NCI-H526 (cell line): Measurements from ENCODE around the gene C19orf81.
A peak's percentile ranks its signal among the peaks of the same experiment; 100 is the strongest.

Source experiments
- DNase-seq, 2 experiments: peaks; one replicate each; lab custom pipeline; 2025; lab: John Stamatoyannopoulos, UW

Gene C19orf81

GRCh38 chr19:50659318-50660087, 10.3 kb downstream of the C19orf81 start:
- DNase-seq, result no peak

GRCh38 chr19:50660088-50660366, 10.8 kb downstream of the C19orf81 start:
- DNase-seq, result no peak

- DNase-seq, result no peak
Observed at GRCh38 chr19:50661023-50661422, 11.8 kb downstream of the C19orf81 start.

- DNase-seq, result no peak
Observed at GRCh38 chr19:50661766-50662650, 12.8 kb downstream of the C19orf81 start.

GRCh38 chr19:50662651-50663481, 13.6 kb downstream of the C19orf81 start:
- DNase-seq, result no peak

GRCh38 chr19:50663482-50663790, 14.2 kb downstream of the C19orf81 start:
- no peak for DNase-seq

- DNase-seq, result no peak
Observed at GRCh38 chr19:50664204-50664603, 15.0 kb downstream of the C19orf81 start.

GRCh38 chr19:50666346-50667176, 17.3 kb downstream of the C19orf81 start:
- no peak for DNase-seq

- no peak for DNase-seq
Observed at GRCh38 chr19:50667177-50667758, 18.0 kb downstream of the C19orf81 start.

- DNase-seq, result no peak
Observed at GRCh38 chr19:50667759-50668231, 18.6 kb downstream of the C19orf81 start.

- DNase-seq, result no peak
Observed at GRCh38 chr19:50668416-50668815, 19.2 kb downstream of the C19orf81 start.

GRCh38 chr19:50668879-50669278, 19.6 kb downstream of the C19orf81 start:
- no peak for DNase-seq

GRCh38 chr19:50669302-50670101, 20.3 kb downstream of the C19orf81 start:
- DNase-seq, result peak in 1 of 2 experiments; percentile 22

- no peak for DNase-seq
Observed at GRCh38 chr19:50670102-50670380, 20.8 kb downstream of the C19orf81 start.

- no peak for DNase-seq
Observed at GRCh38 chr19:50673118-50673517, 23.9 kb downstream of the C19orf81 start.

- DNase-seq, result no peak
Observed at GRCh38 chr19:50676625-50677197, 27.5 kb downstream of the C19orf81 start.

GRCh38 chr19:50677636-50678035, 28.4 kb downstream of the C19orf81 start:
- no peak for DNase-seq

GRCh38 chr19:50678323-50678722, 29.1 kb downstream of the C19orf81 start:
- DNase-seq, result no peak

- DNase-seq, result peak; percentile 25 to 80
Observed at GRCh38 chr19:50679177-50680125, 30.2 kb downstream of the C19orf81 start.
